ENCODE measurements around the gene ABCD2. TPM values are rescaled to one million over a fixed set of nuclear protein-coding genes. Genes with fewer than 3 reads are reported as not detected.

The ABCD2 gene
- total RNA-seq, 1 experiment from 2014 or later = not detected

DNA sequence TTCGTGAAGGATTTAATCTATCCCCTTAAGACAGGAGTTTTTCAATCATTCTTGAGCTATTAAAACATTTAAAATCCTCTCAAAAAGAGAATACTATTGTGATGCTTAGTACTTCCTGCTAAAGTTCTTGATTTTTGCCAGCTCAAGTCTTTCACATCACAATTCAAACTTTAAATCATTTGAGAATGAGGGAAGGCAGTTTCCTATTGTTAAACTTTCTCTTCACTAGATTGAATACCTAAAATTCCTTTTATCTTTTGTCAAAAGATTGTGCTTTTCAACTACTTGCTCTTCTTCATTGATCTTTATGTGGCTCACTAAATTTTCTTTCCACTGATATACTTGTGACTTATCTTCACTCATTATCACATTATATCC, 44.1 kb downstream of the ABCD2 start:
- H3K23ac ChIP-seq (ENCODE audit: insufficient read length, low read depth, low read length) = no peak overlapping the region
- H3T11ph ChIP-seq (ENCODE audit: low read length) = no peak overlapping the region
- no peaks in the 10 kb centered on the region for H3K79me1 ChIP-seq (ENCODE audit: insufficient read depth, low read depth, low read length, poor library complexity, severe bottlenecking)
- no peak overlapping the region for H2BK15ac ChIP-seq (ENCODE audit: low read depth, low read length)
- H3K4me1 Mint-ChIP-seq = peaks cover 23 to 29% of the 10 kb centered on the region in 2 experiments
- H3K27me3 ChIP-seq (ENCODE audit: insufficient read depth, low read length) = no peaks in the 10 kb centered on the region
- peaks cover 2% of the 10 kb centered on the region in 2 experiments; a peak in 3 of 5 replicates for H3K9me3 Mint-ChIP-seq
- no peaks in the 10 kb centered on the region for H4K20me1 ChIP-seq (ENCODE audit: control insufficient read depth, insufficient read depth, insufficient read length)
- no peak overlapping the region for H3K18ac ChIP-seq (ENCODE audit: insufficient read length, low read depth, low read length)
- no peak overlapping the region for H3K4ac ChIP-seq (ENCODE audit: low read depth, low read length)
- no peak overlapping the region for H2AFZ ChIP-seq (ENCODE audit: low read length)
- H3K4me1 ChIP-seq (ENCODE audit: insufficient read depth, low read length) = peaks cover 2% of the 10 kb centered on the region; the same call in 1 of the 2 replicates
- H4K91ac ChIP-seq (ENCODE audit: insufficient read length, low read depth, low read length) = no peak overlapping the region
- no peaks in the 10 kb centered on the region for H3K79me2 ChIP-seq (ENCODE audit: insufficient read depth, low read length)
- TF ChIP-seq, protein P1, sequence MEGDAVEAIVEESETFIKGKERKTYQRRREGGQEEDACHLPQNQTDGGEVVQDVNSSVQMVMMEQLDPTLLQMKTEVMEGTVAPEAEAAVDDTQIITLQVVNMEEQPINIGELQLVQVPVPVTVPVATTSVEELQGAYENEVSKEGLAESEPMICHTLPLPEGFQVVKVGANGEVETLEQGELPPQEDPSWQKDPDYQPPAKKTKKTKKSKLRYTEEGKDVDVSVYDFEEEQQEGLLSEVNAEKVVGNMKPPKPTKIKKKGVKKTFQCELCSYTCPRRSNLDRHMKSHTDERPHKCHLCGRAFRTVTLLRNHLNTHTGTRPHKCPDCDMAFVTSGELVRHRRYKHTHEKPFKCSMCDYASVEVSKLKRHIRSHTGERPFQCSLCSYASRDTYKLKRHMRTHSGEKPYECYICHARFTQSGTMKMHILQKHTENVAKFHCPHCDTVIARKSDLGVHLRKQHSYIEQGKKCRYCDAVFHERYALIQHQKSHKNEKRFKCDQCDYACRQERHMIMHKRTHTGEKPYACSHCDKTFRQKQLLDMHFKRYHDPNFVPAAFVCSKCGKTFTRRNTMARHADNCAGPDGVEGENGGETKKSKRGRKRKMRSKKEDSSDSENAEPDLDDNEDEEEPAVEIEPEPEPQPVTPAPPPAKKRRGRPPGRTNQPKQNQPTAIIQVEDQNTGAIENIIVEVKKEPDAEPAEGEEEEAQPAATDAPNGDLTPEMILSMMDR (conservative IDR thresholded peaks at IDR 0.05) = no peak
- H3K27me3 Mint-ChIP-seq (ENCODE audit: low read depth) = no peaks in the 10 kb centered on the region
- H3K9me3 ChIP-seq (ENCODE audit: control insufficient read depth, low read depth, low read length) = no peaks in the 10 kb centered on the region
- DNase-seq = no peak
- peak overlapping the region; percentile 35 to 56 (median 46); a peak in 4 of 7 replicates for H3K27ac Mint-ChIP-seq
- H2BK12ac ChIP-seq (ENCODE audit: insufficient read length, low read depth, low read length) = no peak overlapping the region
- H2BK20ac ChIP-seq (ENCODE audit: low read depth, low read length, poor library complexity, severe bottlenecking) = no peak overlapping the region
- H2BK5ac ChIP-seq (ENCODE audit: insufficient read length, low read length) = no peak overlapping the region
- no peak overlapping the region for H4K8ac ChIP-seq (replicated peaks; ENCODE audit: insufficient read length, low read depth, low read length)
- no peak overlapping the region for H3K14ac ChIP-seq (ENCODE audit: insufficient read depth, low read length)
- no peak overlapping the region; a peak in 1 of 5 replicates for H3K4me3 Mint-ChIP-seq
- H3K56ac ChIP-seq (ENCODE audit: insufficient read length, low read depth, low read length) = no peak overlapping the region
- H3K9ac ChIP-seq (ENCODE audit: extremely low read depth, insufficient read length, low read length) = no peak overlapping the region
- H3K23me2 ChIP-seq (ENCODE audit: insufficient read length, low read depth, low read length, poor library complexity, severe bottlenecking) = no peaks in the 10 kb centered on the region
- no peak overlapping the region for H4K5ac ChIP-seq (ENCODE audit: insufficient read length, low read depth, low read length)
- 0 out of 7 replicates have a peak, but pooled peaks cover 0 to 2% (median 2%) of the 10 kb centered on the region in 3 experiments for H3K36me3 Mint-ChIP-seq (ENCODE audit: insufficient read depth in 1 of 3, low read depth in 3 of 3)
- H3K27ac ChIP-seq (ENCODE audit: insufficient read length, low read depth, low read length) = peak overlapping the region; percentile 74
- H2AK5ac ChIP-seq (ENCODE audit: insufficient read length, low read length) = no peak overlapping the region
- H3K4me2 ChIP-seq (ENCODE audit: insufficient read depth, insufficient read length, low read length) = no peak overlapping the region
- WGBS (ENCODE audit: extremely low coverage, insufficient read length, low lambda C conversion rate) = no CpG with 5 or more reads among the region's 1 CpG
- no peak overlapping the region for H2BK120ac ChIP-seq (ENCODE audit: low read depth, low read length, poor library complexity, severe bottlenecking)

Data from H9 (cell line).